GM21367 (cell line): ENCODE data around the gene FOXG1.

ENCODE experiments used
- ATAC-seq: cut with Tn5 transposase; IDR thresholded peaks from one replicate; pipeline ENCODE4 v1.9.1; 2021; ENCODE audit not compliant: unreplicated experiment

FOXG1 gene

GRCh38 chr14:28766469-28766955, at the start of gene FOXG1:
Gene FOXG1, plus strand, starts transcription at chr14:28766787. Its CDS starts 493 bp downstream, at chr14:28767280.
- no peak for ATAC-seq

DNA sequence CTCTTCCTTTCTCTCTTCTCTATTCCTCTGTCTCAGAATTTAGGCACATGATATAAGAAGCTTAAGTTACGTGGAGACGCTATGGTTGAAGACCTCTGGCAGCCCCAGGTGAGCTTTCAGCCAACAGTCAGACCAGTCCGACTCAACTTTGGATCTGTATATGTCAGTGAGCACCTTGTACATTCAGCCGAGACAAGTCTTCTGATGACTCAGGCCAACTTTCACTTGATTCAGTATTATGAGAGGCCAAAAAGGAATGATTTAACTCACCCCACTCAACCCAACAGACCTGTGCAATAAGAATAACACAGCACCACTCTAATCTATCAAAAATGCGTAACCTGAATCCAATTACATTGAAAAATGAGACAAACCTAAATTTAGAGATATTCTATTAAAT, 47.5 kb upstream of the FOXG1 start:
- no peak for ATAC-seq

DNA sequence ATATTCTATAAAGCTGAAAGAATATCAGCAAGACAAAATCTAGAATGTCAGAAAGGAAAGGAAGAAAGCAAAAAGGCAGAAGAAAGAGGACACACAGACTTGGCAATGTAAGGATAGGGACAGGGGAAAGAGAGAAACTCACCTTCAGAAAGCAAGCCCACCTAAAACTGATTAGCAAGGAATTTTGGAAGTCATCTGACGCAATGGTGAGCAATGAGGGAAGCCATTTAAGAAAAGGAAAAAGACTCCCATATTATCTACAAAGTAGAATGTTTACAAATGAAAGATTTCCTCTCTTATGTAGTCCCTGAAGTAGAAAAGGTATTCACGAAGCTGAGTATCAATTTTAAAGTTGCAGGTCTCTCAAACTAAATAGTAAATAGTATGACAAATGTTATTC, 35.2 kb upstream of the FOXG1 start:
- ATAC-seq, result no peak

DNA sequence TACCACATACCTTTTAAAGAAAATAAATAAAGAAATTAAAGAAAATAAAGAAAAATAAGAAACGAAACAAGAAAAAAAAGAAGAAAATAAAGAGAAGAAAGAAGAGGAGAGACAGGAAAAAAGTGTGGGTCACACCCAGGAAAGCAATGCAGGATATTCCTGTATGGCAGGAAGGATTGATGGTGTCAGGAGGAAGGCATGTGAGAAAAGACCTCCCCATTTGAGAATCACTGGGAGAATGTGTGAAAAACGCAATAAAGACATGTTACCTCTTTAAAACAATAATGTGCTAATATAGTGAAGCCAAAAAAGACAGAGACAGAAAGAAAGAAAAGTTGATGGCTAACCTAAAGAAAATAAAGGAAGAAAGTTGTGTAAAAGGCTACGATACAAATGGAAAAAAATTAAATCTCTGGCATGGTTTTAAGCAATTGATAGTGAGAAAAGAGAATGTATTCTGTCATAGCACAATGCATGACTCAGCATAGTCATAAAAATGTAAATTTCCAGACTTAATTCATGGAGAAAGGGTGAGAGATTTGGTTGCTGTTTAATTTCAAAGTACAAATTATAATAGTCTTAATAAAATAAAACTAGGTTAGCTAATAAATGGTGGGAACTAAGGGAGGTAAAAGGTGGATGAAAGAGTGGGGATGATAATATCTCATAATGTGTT, 24.3 kb upstream of the FOXG1 start:
- ATAC-seq, result no peak

- ATAC-seq, result no peak
Measured at GRCh38 chr14:28744126-28744525, 22.5 kb upstream of the FOXG1 start.

GRCh38 chr14:28745176-28745575, 21.4 kb upstream of the FOXG1 start:
- no peak for ATAC-seq

DNA sequence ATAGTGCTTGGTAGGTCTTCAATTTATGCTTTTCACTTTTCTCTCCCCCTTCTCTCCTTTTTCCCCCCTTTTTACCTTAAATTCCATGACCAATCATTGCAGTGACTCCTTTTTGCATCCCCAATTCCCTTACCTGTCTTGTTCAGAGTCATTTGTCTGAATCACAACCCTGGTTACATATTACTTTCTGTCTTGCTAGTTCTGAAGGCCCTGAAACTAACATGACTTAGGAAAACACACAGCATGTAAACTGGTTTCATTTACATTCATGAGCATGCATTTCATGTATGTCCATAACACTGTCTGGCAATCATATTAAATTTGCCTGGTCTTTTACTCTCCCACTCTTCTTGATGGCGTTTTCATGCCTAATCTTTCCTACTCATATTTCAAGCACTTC, 20.3 kb upstream of the FOXG1 start:
- no peak for ATAC-seq

DNA sequence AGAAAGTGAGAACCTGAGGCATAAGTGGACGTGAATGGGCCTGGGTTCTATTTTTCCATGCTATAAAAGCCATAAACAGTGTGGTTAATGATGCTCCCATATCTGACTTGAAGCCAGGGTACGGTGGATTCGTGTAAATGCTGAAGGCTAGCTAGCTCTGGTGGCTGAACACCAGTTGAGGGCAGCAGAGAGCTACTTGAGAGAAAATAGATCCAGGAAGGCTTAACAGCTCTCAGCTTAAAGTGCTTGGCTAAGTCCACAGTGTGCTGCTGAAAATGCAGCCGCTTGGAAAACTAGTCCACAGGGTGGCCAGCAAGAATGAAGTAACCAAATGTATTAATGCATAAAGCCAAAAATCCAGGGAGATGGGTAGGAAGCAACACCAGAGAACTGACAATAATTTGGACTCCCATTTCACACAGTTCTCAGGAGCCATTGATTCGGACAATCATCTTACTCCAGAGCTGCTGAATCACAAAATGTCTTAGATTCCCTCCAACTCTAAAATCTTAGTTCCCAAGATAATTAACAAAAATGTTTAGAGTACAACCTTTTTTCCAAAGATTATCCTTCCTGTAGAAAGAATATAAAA, 15.0 kb upstream of the FOXG1 start:
- peak; percentile 79 for ATAC-seq

GRCh38 chr14:28754209-28754985, 12.2 kb upstream of the FOXG1 start:
- ATAC-seq, result peak; percentile 72

GRCh38 chr14:28755198-28755815, 11.3 kb upstream of the FOXG1 start:
- no peak for ATAC-seq

- no peak for ATAC-seq
Measured at GRCh38 chr14:28755884-28756268, 10.7 kb upstream of the FOXG1 start.

GRCh38 chr14:28756269-28756883, 10.2 kb upstream of the FOXG1 start:
- no peak for ATAC-seq

- ATAC-seq, result no peak
Measured at GRCh38 chr14:28756884-28757570, 9.6 kb upstream of the FOXG1 start.

- ATAC-seq, result no peak
Measured at GRCh38 chr14:28757786-28758185, 8.8 kb upstream of the FOXG1 start.

GRCh38 chr14:28758253-28758884, 8.2 kb upstream of the FOXG1 start:
- no peak for ATAC-seq

DNA sequence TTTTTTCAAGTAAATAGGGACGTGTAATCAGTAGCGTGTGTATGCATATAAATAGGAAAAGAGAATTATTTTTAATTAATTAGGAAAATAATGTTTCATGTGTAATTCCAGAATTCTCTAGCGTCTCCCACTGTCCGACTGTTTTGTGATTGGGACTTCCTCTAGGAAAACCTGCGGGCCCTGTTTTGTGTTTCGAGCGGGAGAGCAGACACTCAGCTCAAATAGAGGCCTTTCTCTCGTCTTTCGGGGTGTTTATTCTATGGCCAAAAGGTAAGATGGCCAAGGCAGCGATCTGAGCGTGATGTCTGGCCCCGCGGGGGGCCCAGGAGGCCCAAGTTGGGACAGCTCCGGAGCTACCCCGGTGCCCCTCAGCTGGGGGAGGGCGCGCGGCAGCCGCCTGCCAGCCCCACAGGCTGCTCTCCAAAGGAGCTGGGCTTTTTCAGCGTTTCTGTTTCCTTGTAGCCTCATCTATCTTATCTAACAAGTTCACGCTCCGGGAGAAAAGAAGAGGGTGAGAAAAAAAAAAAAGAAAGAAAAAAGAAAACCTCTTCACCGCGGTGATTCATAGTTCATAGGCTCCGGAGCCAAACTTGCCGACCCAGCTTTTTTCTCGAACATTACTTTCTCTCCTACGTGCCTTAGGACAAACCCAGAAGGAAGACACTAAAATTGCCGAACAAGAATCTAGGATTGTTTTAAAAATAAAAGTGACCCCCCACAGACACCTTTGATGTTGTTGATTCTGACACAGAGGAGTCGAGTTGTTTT, 7.5 kb upstream of the FOXG1 start:
- ATAC-seq, result no peak

GRCh38 chr14:28759653-28760313, 6.8 kb upstream of the FOXG1 start:
- no peak for ATAC-seq

GRCh38 chr14:28760431-28760996, 6.1 kb upstream of the FOXG1 start:
- ATAC-seq, result no peak
